NOMO-1 (cell line): Measurements from ENCODE around the gene RTN3.
A peak's percentile ranks its signal among the peaks of the same experiment; 100 is the strongest.

Experiments used
- DNase-seq, 2 experiments: peaks; one replicate each; lab custom pipeline; 2025; ENCODE audit not compliant: unreplicated experiment in 2 of 2; lab: John Stamatoyannopoulos, UW

The RTN3 gene

GRCh38 chr11:63682066-63683021 lies 1.0 kb downstream of the RTN3 start:
- no peak for DNase-seq

- peak in 1 of 2 experiments; percentile 22 for DNase-seq
Observed at GRCh38 chr11:63683133-63683991, 2.1 kb downstream of the RTN3 start.

- peak in 1 of 2 experiments; percentile 43 for DNase-seq
Observed at GRCh38 chr11:63685158-63685721, 3.9 kb downstream of the RTN3 start.

- no peak for DNase-seq
Observed at GRCh38 chr11:63686926-63687325, 5.6 kb downstream of the RTN3 start.

GRCh38 chr11:63687845-63688244 lies 6.5 kb downstream of the RTN3 start:
- no peak for DNase-seq

- DNase-seq, result no peak
Observed at GRCh38 chr11:63694596-63694995, 13.3 kb downstream of the RTN3 start.

- DNase-seq, result no peak
Observed at GRCh38 chr11:63698976-63699733, 17.9 kb downstream of the RTN3 start.

- no peak for DNase-seq
Observed at GRCh38 chr11:63699896-63700295, 18.6 kb downstream of the RTN3 start.

GRCh38 chr11:63705526-63705925 lies 24.2 kb downstream of the RTN3 start:
- DNase-seq, result no peak

GRCh38 chr11:63708764-63709163 lies 27.5 kb downstream of the RTN3 start:
- no peak for DNase-seq

GRCh38 chr11:63709336-63709884 lies 28.1 kb downstream of the RTN3 start:
- no peak for DNase-seq

GRCh38 chr11:63710476-63711217 lies 29.3 kb downstream of the RTN3 start:
- no peak for DNase-seq

GRCh38 chr11:63711838-63712237 lies 30.5 kb downstream of the RTN3 start:
- no peak for DNase-seq

- DNase-seq, result no peak
Observed at GRCh38 chr11:63713766-63714165, 32.5 kb downstream of the RTN3 start.

GRCh38 chr11:63716046-63716445 lies 34.7 kb downstream of the RTN3 start:
- DNase-seq, result no peak

- DNase-seq, result no peak
Observed at GRCh38 chr11:63719001-63719400, 37.7 kb downstream of the RTN3 start.

- DNase-seq, result no peak
Observed at GRCh38 chr11:63719987-63720386, 38.7 kb downstream of the RTN3 start.

- no peak for DNase-seq
Observed at GRCh38 chr11:63720611-63721010, 39.3 kb downstream of the RTN3 start.

- no peak for DNase-seq
Observed at GRCh38 chr11:63729326-63729725, 48.0 kb downstream of the RTN3 start.

GRCh38 chr11:63736864-63737263 lies 55.6 kb downstream of the RTN3 start:
- no peak for DNase-seq
